Gastrocnemius medialis (tissue), 4 donors: ENCODE results near the gene KIF18A. TPM values are rescaled to one million over a fixed set of nuclear protein-coding genes. Genes with fewer than 3 reads are reported as not detected.

Source experiments
- ATAC-seq, 2 donors: fragments of 150-250 bp; one replicate each; pipeline ENCODE4 v1.9.1; 2016
- DNase-seq, 2 donors: peaks; one replicate each; pipeline ENCODE4 v3.0.0-alpha.2; 2019
- H3K27ac ChIP-seq, 4 donors: fragments of 200-600 bp; sonication (generic); 1 replicate in 1 of 4; 2 replicates in 3 of 4; pipeline ENCODE4 v1.5.1; 2016 to 2018; ENCODE audit warnings: mild to moderate bottlenecking in 2 of 4, moderate library complexity in 1 of 4
- H3K27me3 ChIP-seq, 3 donors: fragments of 200-600 bp; sonication (generic) in 2 of 3; 1 replicate in 1 of 3; 2 replicates in 2 of 3; pipeline versions ENCODE4 v1.5.1 to v1.6.0; 2016 to 2019; ENCODE audit warnings: mild to moderate bottlenecking in 1 of 3, moderate library complexity in 1 of 3
- H3K36me3 ChIP-seq, 2 donors: fragments of 200-600 bp; sonication (generic) in 1 of 2; one replicate each; pipeline ENCODE4 v1.5.1; 2017 to 2018
- H3K4me1 ChIP-seq, 2 donors: fragments of 200-600 bp; sonication (generic) in 1 of 2; one replicate each; pipeline ENCODE4 v1.5.1; 2016 to 2017; ENCODE audit warnings: mild to moderate bottlenecking in 2 of 2
- H3K4me3 ChIP-seq, 4 donors: fragments of 200-600 bp; sonication (generic) in 3 of 4; 1 replicate in 1 of 4; 2 replicates in 3 of 4; pipeline ENCODE4 v1.5.1; 2016 to 2019; ENCODE audit warnings: mild to moderate bottlenecking in 2 of 4
- H3K9me3 ChIP-seq, 3 donors: fragments of 200-600 bp; sonication (generic) in 2 of 3; 1 replicate in 1 of 3; 2 replicates in 2 of 3; pipeline ENCODE4 v1.5.1; 2016 to 2019
- CTCF ChIP-seq, 5 experiments: fragments of 450-650 bp in 3 of 5; fragments of 200-600 bp in 2 of 5; sonication (generic) in 2 of 5; IDR thresholded peaks in 4 of 5; conservative IDR thresholded peaks in 1 of 5; 1 replicate in 4 of 5; 2 replicates in 1 of 5; pipeline ENCODE4 v1.5.1; 2016 to 2019; ENCODE audit warnings: antibody characterized with exemption in 5 of 5, mild to moderate bottlenecking in 3 of 5, moderate library complexity in 3 of 5
- POLR2A ChIP-seq, 2 donors: fragments of 450-650 bp; IDR thresholded peaks; one replicate each; pipeline ENCODE4 v1.6.1; 2017; ENCODE audit warnings: antibody characterized with exemption in 2 of 2, mild to moderate bottlenecking in 2 of 2, moderate library complexity in 2 of 2
- in situ Hi-C, 4 donors: fragments of 200-750 bp; cut with MboI; loops; one replicate each; pipeline versions ENCODE4 v1.15.0 to v1.8.0; 2017; ENCODE audit warnings: low sequenced_read_pairs in 4 of 4
- intact Hi-C: fragments of 100-400 bp; cut with DNase I; formaldehyde crosslinking; loops from one replicate; pipeline ENCODE4 v1.15.1; 2023; ENCODE audit warnings: low total_unique reads
- microRNA counts, 2 donors: library from miRNA; unstranded; fragments of <30 nt; microRNA quantifications; one replicate each; lab custom pipeline; 2016
- microRNA-seq, 2 donors: library from miRNA; unstranded; fragments of <30 nt; microRNA quantifications; one replicate each; pipeline ENCODE4, GENCODE V29; 2016; ENCODE audit warnings: borderline replicate concordance in 2 of 2
- total RNA-seq, 4 donors: library from RNA; depleted of rRNA; stranded (reverse); fragments of >200 nt; gene quantifications; one replicate each; pipeline versions ENCODE4 v1.1.0 to v1.2.3, GENCODE V29; 2016

KIF18A gene
- total RNA-seq, 4 donors from 2014 or later: 0.10 to 0.41 (median 0.10) TPM

GRCh38 chr11:27972522-27973170 is 135.3 kb downstream of the KIF18A start:
- H3K36me3 ChIP-seq: no peaks in the 10 kb centered on the region
- no peak overlapping the region for H3K4me3 ChIP-seq
- ATAC-seq: no peak
- no peaks in the 10 kb centered on the region for H3K27me3 ChIP-seq
- TF ChIP-seq POLR2A (IDR thresholded peaks at IDR 0.05): no peak
- no peak for TF ChIP-seq CTCF (IDR thresholded peaks at IDR 0.05 in 4 of 5, conservative IDR thresholded peaks at IDR 0.05 in 1 of 5)
- in situ Hi-C loops: no loop called here
- H3K9me3 ChIP-seq: no peaks in the 10 kb centered on the region
- H3K27ac ChIP-seq: no peak overlapping the region
- intact Hi-C loops: no loop called here
- H3K4me1 ChIP-seq: no peaks in the 10 kb centered on the region
- DNase-seq: no peak

DNA sequence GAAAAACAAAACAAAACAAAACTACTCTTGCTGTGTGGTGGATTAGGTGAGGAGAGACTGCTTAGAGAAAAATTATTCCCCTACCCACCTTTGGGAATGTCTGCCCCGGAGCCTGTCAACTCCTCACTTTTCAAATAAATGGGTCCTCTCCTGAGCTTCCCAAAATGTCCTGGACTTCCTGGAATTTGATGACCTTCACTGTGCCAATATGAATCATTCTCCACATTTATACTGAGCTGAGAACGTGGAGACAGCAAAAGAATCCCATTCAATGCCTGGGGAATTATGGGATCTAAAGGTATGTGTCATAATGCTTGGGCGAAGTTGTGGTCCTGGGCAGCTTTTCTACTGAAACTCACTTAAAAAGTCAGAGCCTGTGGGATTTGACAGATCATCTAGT is 136.8 kb downstream of the KIF18A start:
- TF ChIP-seq POLR2A (IDR thresholded peaks at IDR 0.05) (no peak), CTCF (IDR thresholded peaks at IDR 0.05 in 4 of 5, conservative IDR thresholded peaks at IDR 0.05 in 1 of 5) (no peak)
- H3K4me3 ChIP-seq: no peak overlapping the region
- H3K27ac ChIP-seq: no peak overlapping the region
- DNase-seq: no peak
- intact Hi-C loops (no loop called here), in situ Hi-C loops (no loop called here)
- H3K4me1 ChIP-seq: no peaks in the 10 kb centered on the region
- no peaks in the 10 kb centered on the region for H3K36me3 ChIP-seq
- ATAC-seq: no peak
- H3K27me3 ChIP-seq: no peaks in the 10 kb centered on the region
- H3K9me3 ChIP-seq: no peaks in the 10 kb centered on the region

MicroRNA genes within 50 kb of the gene (microRNA counts, 767-probe panel; counts per million panel counts)
- 356 to 448 counts per million in 2 donors for microRNA hsa-miR-610 (lab: Ali Mortazavi, UCI)

Small RNA genes lying within 50 kb of the gene (microRNA-seq; reads per million reads assigned to microRNA genes)
- gene MIR610: 0 reads per million in 2 donors

Other genes starting within 250 kb of the KIF18A start
- 10 to 100 TPM in 1 of 4 donors, 1 to 10 TPM in 3; 4.5 to 15.5 (median 6.7) TPM for gene METTL15, start 232 bp upstream of the KIF18A start, total RNA-seq